GM23338 (cell line): ENCODE data around the gene BPIFB6. TPM values are rescaled to one million over a fixed set of nuclear protein-coding genes. Genes with fewer than 3 reads are reported as not detected.

Experiments
- ATAC-seq: fragments of 200-7000 bp; cut with Tn5 transposase; 3 replicates; pipeline ENCODE4 v1.9.1; 2020
- DNase-seq: peaks from one replicate; pipeline ENCODE4 v3.0.0-alpha.2; 2015; ENCODE audit warnings: low spot score
- H2AFZ ChIP-seq: fragments of 200-600 bp; sonication (generic); 2 replicates; pipeline ENCODE4 v1.8.0; 2016; ENCODE audit warnings: antibody characterized with exemption, mild to moderate bottlenecking, moderate library complexity
- H3F3A ChIP-seq: fragments of 200-600 bp; sonication (generic); replicated peaks from 2 replicates; pipeline ENCODE4 v1.8.0; 2017; ENCODE audit warnings: antibody characterized with exemption, mixed run types, low read depth
- H3K27ac ChIP-seq: fragments of 200-600 bp; sonication (generic); 2 replicates; pipeline ENCODE4 v1.6.1; 2016; ENCODE audit warnings: low read depth
- H3K27me3 ChIP-seq: fragments of 200-600 bp; sonication (generic); 2 replicates; pipeline ENCODE4 v1.8.0; 2016; ENCODE audit warnings: mild to moderate bottlenecking, mixed run types, moderate library complexity; ENCODE audit not compliant: insufficient read depth
- H3K36me3 ChIP-seq: fragments of 200-600 bp; sonication (generic); 2 replicates; pipeline ENCODE4 v1.8.0; 2016; ENCODE audit warnings: mild to moderate bottlenecking; ENCODE audit not compliant: insufficient read depth
- H3K4me1 ChIP-seq: fragments of 200-600 bp; sonication (generic); 2 replicates; pipeline ENCODE4 v1.8.0; 2016; ENCODE audit warnings: mild to moderate bottlenecking, moderate library complexity; ENCODE audit not compliant: insufficient read depth
- H3K4me2 ChIP-seq: fragments of 200-600 bp; sonication (generic); 2 replicates; pipeline ENCODE4 v1.7.1; 2017; ENCODE audit warnings: mixed run types
- H3K4me3 ChIP-seq: fragments of 200-600 bp; sonication (generic); 2 replicates; pipeline ENCODE4 v1.6.1; 2016; ENCODE audit warnings: mixed run types
- H3K79me2 ChIP-seq: fragments of 200-600 bp; sonication (generic); replicated peaks from 2 replicates; pipeline ENCODE4 v1.8.0; 2017; ENCODE audit warnings: mild to moderate bottlenecking; ENCODE audit not compliant: insufficient read depth
- H3K9me2 ChIP-seq: fragments of 200-600 bp; sonication (generic); 2 replicates; pipeline ENCODE4 v1.8.0; 2017; ENCODE audit not compliant: insufficient read depth
- H4K20me1 ChIP-seq: fragments of 200-600 bp; sonication (generic); replicated peaks from 2 replicates; pipeline ENCODE4 v1.8.0; 2017; ENCODE audit warnings: mild to moderate bottlenecking; ENCODE audit not compliant: insufficient read depth
- H3K27ac Mint-ChIP-seq: 2 replicates; pipeline ENCODE4 v1.8.0; 2020; ENCODE audit warnings: inconsistent platforms, mild to moderate bottlenecking, moderate library complexity, mixed read lengths
- H3K27me3 Mint-ChIP-seq: 3 replicates; pipeline ENCODE4 v1.8.0; 2022; ENCODE audit warnings: low read depth, mild to moderate bottlenecking, moderate library complexity, mixed read lengths, inconsistent platforms; ENCODE audit not compliant: insufficient read depth, poor library complexity
- H3K36me3 Mint-ChIP-seq: 3 replicates; pipeline ENCODE4 v1.8.0; 2021; ENCODE audit warnings: low read depth, mild to moderate bottlenecking, inconsistent platforms, moderate library complexity, mixed read lengths
- H3K4me1 Mint-ChIP-seq: 3 replicates; pipeline ENCODE4 v1.8.0; 2020; ENCODE audit warnings: mild to moderate bottlenecking, inconsistent platforms, mixed read lengths
- H3K4me3 Mint-ChIP-seq: 3 replicates; pipeline ENCODE4 v1.8.0; 2021; ENCODE audit warnings: moderate library complexity, mild to moderate bottlenecking, inconsistent platforms, mixed read lengths
- H3K9me3 Mint-ChIP-seq: 3 replicates; pipeline ENCODE4 v1.8.0; 2020; ENCODE audit warnings: moderate library complexity, mild to moderate bottlenecking, inconsistent platforms, mixed read lengths
- CREB1 ChIP-seq: fragments of 250-450 bp; sonication (Bioruptor Pico); IDR thresholded peaks from 2 replicates; pipeline ENCODE4 v1.5.0; 2020; ENCODE audit warnings: low read depth, mild to moderate bottlenecking, moderate library complexity
- CTCF ChIP-seq, 2 experiments: fragments of 200-600 bp in 1 of 2; sonication (generic) in 1 of 2; conservative IDR thresholded peaks; 2 replicates each; pipeline versions ENCODE4 v1.5.1 to v1.6.1; 2016 to 2017; ENCODE audit warnings: antibody characterized with exemption in 2 of 2, low read depth in 2 of 2, mild to moderate bottlenecking in 2 of 2, moderate library complexity in 1 of 2
- ETS1 ChIP-seq: IDR thresholded peaks from 2 replicates; pipeline ENCODE4 v1.6.1; 2016; ENCODE audit warnings: antibody characterized with exemption
- EZH2 ChIP-seq: fragments of 200-600 bp; sonication (generic); IDR thresholded peaks from one replicate; pipeline ENCODE4 v1.8.0; 2017; ENCODE audit warnings: antibody characterized with exemption, mild to moderate bottlenecking, low read depth; ENCODE audit not compliant: unreplicated experiment
- EZH2phosphoT487 ChIP-seq: fragments of 200-600 bp; sonication (generic); IDR thresholded peaks from one replicate; pipeline ENCODE4 v1.8.1; 2018; ENCODE audit warnings: antibody characterized with exemption; ENCODE audit not compliant: unreplicated experiment
- JUNB ChIP-seq: IDR thresholded peaks from one replicate; pipeline ENCODE4 v1.6.1; 2016; ENCODE audit warnings: antibody characterized with exemption; ENCODE audit not compliant: unreplicated experiment
- NANOG ChIP-seq: IDR thresholded peaks from 2 replicates; pipeline ENCODE4 v1.6.1; 2016; ENCODE audit warnings: antibody characterized with exemption, borderline replicate concordance
- REST ChIP-seq: IDR thresholded peaks from one replicate; pipeline ENCODE4 v1.6.1; 2018; ENCODE audit warnings: antibody characterized with exemption; ENCODE audit not compliant: unreplicated experiment
- STAT1 ChIP-seq: IDR thresholded peaks from one replicate; pipeline ENCODE4 v1.6.1; 2016; ENCODE audit warnings: antibody characterized with exemption; ENCODE audit not compliant: unreplicated experiment
- ZNF114 ChIP-seq: fragments of 250-450 bp; sonication (Bioruptor Pico); IDR thresholded peaks from 2 replicates; pipeline ENCODE4 v1.5.0; 2020; ENCODE audit warnings: mild to moderate bottlenecking, moderate library complexity
- ZNF331 ChIP-seq: fragments of 250-450 bp; sonication (Bioruptor Pico); IDR thresholded peaks from 2 replicates; pipeline ENCODE4 v1.5.0; 2020; ENCODE audit warnings: low read depth, mild to moderate bottlenecking, moderate library complexity
- polyA plus RNA-seq: library from polyadenylated mRNA; unstranded; fragments of >200 nt; fragmentation: Nextera tagmentation; extraction: Ambion mirVana; gene quantifications from 2 replicates; pipeline ENCODE4 v1.2.1, GENCODE V29; 2016
- total RNA-seq: library from RNA; depleted of rRNA; stranded (reverse); fragments of >200 nt; shearing (Covaris generic); gene quantifications from 2 replicates; pipeline ENCODE4 v1.2.3, GENCODE V29; 2014

The BPIFB6 gene
- total and polyA plus RNA-seq, 2 experiments from 2014 or later, result not detected

GRCh38 chr20:33093074-33093473 is 61.6 kb downstream of the BPIFB6 start:
- H3K9me3 Mint-ChIP-seq, result no peaks in the 10 kb centered on the region

More at GRCh38 chr20:33093074-33093473, 61.6 kb downstream of the BPIFB6 start:
- Histone ChIP-seq H3K4me2 (no peak overlapping the region), H3K36me3 (no peaks in the 10 kb centered on the region), H3K9me2 (no peaks in the 10 kb centered on the region), H4K20me1 (no peaks in the 10 kb centered on the region), H3K4me3 (no peak overlapping the region), H3F3A (no peaks in the 10 kb centered on the region), H3K27me3 (no peaks in the 10 kb centered on the region), H3K79me2 (no peaks in the 10 kb centered on the region), H3K4me1 (no peaks in the 10 kb centered on the region), H2AFZ (no peak overlapping the region), H3K27ac (no peak overlapping the region)
- Mint-ChIP-seq H3K4me3 (no peak overlapping the region), H3K36me3 (no peaks in the 10 kb centered on the region), H3K4me1 (no peaks in the 10 kb centered on the region), H3K27me3 (peaks cover 5% of the 10 kb centered on the region), H3K27ac (no peak overlapping the region)
- no peak for ATAC-seq
- TF ChIP-seq CREB1 (CRISPR knock-in tag), result no peak
- no peak for TF ChIP-seq ETS1
- no peak for TF ChIP-seq STAT1
- TF ChIP-seq REST, result no peak
- no peak for TF ChIP-seq CTCF (conservative IDR thresholded peaks at IDR 0.05; ENCODE audit: low read depth in 2 of 2)
- TF ChIP-seq NANOG, result no peak
- TF ChIP-seq ZNF114 (CRISPR knock-in tag), result no peak
- TF ChIP-seq JUNB, result no peak
- no peak for TF ChIP-seq ZNF331 (CRISPR knock-in tag)
- no peak for TF ChIP-seq EZH2phosphoT487
- no peak for TF ChIP-seq EZH2
- no peak for DNase-seq
